ENCODE results near the gene CNOT4.

GRCh38 chr7:135522509-135522908 is 12.6 kb upstream of the CNOT4 start:
- TF ChIP-seq, protein P1, sequence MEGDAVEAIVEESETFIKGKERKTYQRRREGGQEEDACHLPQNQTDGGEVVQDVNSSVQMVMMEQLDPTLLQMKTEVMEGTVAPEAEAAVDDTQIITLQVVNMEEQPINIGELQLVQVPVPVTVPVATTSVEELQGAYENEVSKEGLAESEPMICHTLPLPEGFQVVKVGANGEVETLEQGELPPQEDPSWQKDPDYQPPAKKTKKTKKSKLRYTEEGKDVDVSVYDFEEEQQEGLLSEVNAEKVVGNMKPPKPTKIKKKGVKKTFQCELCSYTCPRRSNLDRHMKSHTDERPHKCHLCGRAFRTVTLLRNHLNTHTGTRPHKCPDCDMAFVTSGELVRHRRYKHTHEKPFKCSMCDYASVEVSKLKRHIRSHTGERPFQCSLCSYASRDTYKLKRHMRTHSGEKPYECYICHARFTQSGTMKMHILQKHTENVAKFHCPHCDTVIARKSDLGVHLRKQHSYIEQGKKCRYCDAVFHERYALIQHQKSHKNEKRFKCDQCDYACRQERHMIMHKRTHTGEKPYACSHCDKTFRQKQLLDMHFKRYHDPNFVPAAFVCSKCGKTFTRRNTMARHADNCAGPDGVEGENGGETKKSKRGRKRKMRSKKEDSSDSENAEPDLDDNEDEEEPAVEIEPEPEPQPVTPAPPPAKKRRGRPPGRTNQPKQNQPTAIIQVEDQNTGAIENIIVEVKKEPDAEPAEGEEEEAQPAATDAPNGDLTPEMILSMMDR (IDR thresholded peaks at IDR 0.05): no peak
- no peak for TF ChIP-seq POLR2A (IDR thresholded peaks at IDR 0.05)

All from adrenal gland (tissue), 5 donors.